Subcutaneous abdominal adipose tissue (tissue), 5 donors: ENCODE data around the gene S100A1.
A peak's percentile ranks its signal among the peaks of the same experiment; 100 is the strongest.
"Not testable (repeated sequence)": the region's sequence is repeated elsewhere in the genome, so short reads cannot be mapped to it uniquely, and the experiment has no call there.

Source experiments
- H3K27ac ChIP-seq: one replicate; pipeline ENCODE4 v1.7.0; 2013; ENCODE audit warnings: low read depth, mild to moderate bottlenecking, inconsistent platforms, low read length, moderate library complexity
- H3K27me3 ChIP-seq, 5 donors: one replicate each; pipeline ENCODE4 v1.7.0; 2013; ENCODE audit warnings: low read length in 5 of 5, inconsistent platforms in 1 of 5; ENCODE audit not compliant: control insufficient read depth in 5 of 5, insufficient read depth in 4 of 5
- H3K36me3 ChIP-seq, 5 donors: one replicate each; pipeline ENCODE4 v1.7.0; 2013; ENCODE audit warnings: low read length in 5 of 5; ENCODE audit not compliant: control insufficient read depth in 5 of 5, insufficient read depth in 5 of 5
- H3K4me1 ChIP-seq, 5 donors: one replicate each; pipeline ENCODE4 v1.7.0; 2013; ENCODE audit warnings: low read length in 5 of 5, mild to moderate bottlenecking in 3 of 5, moderate library complexity in 1 of 5; ENCODE audit not compliant: control insufficient read depth in 5 of 5, insufficient read depth in 5 of 5
- H3K4me3 ChIP-seq, 5 donors: one replicate each; pipeline ENCODE4 v1.7.0; 2013; ENCODE audit warnings: low read length in 5 of 5, low read depth in 1 of 5
- H3K9ac ChIP-seq, 5 donors: one replicate each; pipeline ENCODE4 v1.7.0; 2013; ENCODE audit warnings: low read length in 5 of 5, mild to moderate bottlenecking in 4 of 5, moderate library complexity in 3 of 5
- H3K9me3 ChIP-seq, 5 donors: one replicate each; pipeline ENCODE4 v1.7.0; 2013; ENCODE audit warnings: low read length in 5 of 5; ENCODE audit not compliant: control insufficient read depth in 5 of 5
- donor health status: healthy.
- donor health status: healthy.
- donor health status: healthy.
- donor health status: healthy.
- donor health status: healthy.

The S100A1 gene

GRCh38 chr1:153671628-153672353, 43.6 kb downstream of the S100A1 start:
- H3K36me3 ChIP-seq, result peaks cover 11 to 25% (median 24%) of the 10 kb centered on the region in 5 donors
- H3K4me1 ChIP-seq, result peaks cover 2 to 20% (median 18%) of the 10 kb centered on the region in 5 donors
- H3K27me3 ChIP-seq, H3K9me3 ChIP-seq: not testable (repeated sequence)
- H3K9ac ChIP-seq, result peak overlapping the region in 4 of 5 donors; percentile 47 to 72 (median 67)
- H3K27ac ChIP-seq, result peak overlapping the region; percentile 71
- peak overlapping the region; percentile 64 to 83 (median 69) for H3K4me3 ChIP-seq

DNA sequence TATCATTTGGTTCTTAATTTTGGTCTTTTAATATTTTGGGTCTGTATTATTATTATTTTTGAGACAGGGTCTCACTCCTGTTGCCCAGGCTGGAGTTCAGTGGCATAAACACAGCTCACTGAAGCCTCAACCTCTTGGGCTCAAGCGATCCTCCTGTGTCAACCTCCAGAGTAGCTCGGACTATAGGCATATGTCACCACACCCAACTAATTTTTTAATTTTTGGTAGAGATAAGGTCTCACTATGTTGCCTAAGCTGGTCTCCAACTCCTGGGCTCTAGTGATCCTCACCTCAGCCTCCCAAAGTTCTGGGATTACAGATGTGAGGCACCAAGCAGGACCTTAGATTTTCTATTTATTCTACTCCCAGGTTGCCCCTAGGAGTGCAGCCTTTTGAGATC, 45.3 kb downstream of the S100A1 start:
- H3K9ac ChIP-seq, result no peak overlapping the region
- no peak overlapping the region for H3K27ac ChIP-seq
- H3K9me3 ChIP-seq, result no peaks in the 10 kb centered on the region
- peaks cover 0 to 8% (median 7%) of the 10 kb centered on the region in 5 donors for H3K36me3 ChIP-seq
- peaks cover 8 to 32% (median 28%) of the 10 kb centered on the region in 5 donors for H3K4me1 ChIP-seq
- no peaks in the 10 kb centered on the region for H3K27me3 ChIP-seq
- no peak overlapping the region for H3K4me3 ChIP-seq

DNA sequence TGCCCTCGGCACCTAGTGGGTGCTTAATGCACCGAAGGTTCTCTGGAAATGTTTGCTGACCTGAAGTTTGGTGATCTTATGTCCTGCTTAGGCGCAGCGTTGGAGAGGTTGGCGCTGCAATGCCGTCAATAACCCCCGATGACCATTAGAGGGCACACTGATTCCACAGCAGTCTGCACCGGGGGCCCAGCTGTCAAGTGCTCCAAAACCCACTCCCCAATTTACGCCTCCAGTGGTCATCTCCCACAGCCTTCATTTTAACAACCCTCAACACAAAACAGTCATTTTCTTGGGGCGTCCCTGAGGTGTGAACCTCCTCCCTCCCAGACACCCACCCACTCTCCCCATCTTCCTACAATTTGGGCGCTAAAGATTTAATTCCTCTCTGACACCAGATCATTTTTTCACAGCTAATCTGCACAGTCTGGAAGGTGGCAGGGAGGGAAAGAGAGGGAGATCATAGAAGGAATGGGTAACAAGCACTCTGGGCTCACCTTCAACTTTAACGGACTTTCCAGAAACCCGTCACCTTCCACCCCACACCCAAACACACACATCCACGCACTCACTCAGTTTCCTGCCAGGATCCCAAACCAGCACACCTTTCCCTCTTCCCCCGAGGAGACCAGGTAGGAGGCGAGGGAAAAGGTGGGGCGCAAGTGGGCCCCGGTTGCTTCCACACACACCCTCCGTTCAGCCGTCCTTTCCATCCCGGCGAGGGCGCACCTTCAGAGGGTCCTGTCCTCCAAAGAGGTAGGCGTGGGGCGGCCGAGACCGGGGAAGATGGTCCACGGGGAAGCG, 49.7 kb downstream of the S100A1 start:
- H3K27me3 ChIP-seq, result no peaks in the 10 kb centered on the region
- peaks cover 0 to 21% (median 19%) of the 10 kb centered on the region in 5 donors for H3K36me3 ChIP-seq
- H3K27ac ChIP-seq, result peak overlapping the region; percentile 81
- peak overlapping the region; percentile 80 to 89 (median 82) for H3K4me3 ChIP-seq
- H3K9ac ChIP-seq, result peak overlapping the region; percentile 66 to 87 (median 79)
- H3K9me3 ChIP-seq, result no peaks in the 10 kb centered on the region
- peaks cover 6 to 40% (median 34%) of the 10 kb centered on the region in 5 donors for H3K4me1 ChIP-seq

DNA sequence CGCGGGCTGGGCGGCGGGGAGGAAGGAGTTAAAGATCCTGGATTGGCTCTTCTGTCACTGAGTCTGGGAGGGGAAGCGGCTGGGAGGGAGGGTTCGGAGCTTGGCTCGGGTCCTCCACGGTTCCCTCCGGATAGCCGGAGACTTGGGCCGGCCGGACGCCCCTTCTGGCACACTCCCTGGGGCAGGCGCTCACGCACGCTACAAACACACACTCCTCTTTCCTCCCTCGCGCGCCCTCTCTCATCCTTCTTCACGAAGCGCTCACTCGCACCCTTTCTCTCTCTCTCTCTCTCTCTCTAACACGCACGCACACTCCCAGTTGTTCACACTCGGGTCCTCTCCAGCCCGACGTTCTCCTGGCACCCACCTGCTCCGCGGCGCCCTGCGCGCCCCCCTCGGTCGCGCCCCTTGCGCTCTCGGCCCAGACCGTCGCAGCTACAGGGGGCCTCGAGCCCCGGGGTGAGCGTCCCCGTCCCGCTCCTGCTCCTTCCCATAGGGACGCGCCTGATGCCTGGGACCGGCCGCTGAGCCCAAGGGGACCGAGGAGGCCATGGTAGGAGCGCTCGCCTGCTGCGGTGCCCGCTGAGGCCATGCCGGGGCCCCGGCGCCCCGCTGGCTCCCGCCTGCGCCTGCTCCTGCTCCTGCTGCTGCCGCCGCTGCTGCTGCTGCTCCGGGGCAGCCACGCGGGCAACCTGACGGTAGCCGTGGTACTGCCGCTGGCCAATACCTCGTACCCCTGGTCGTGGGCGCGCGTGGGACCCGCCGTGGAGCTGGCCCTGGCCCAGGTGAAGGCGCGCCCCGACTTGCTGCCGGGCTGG, 50.5 kb downstream of the S100A1 start, which contains the start of gene NPR1:
Gene NPR1, plus strand, starts transcription at position 170 of the 818 bp plus-strand sequence. Its CDS starts 421 bp downstream, at position 591.
- Histone ChIP-seq H3K4me3 (peak within 1 kb of the TSS; percentile 80 to 89 (median 82)), H3K9ac (peak within 1 kb of the TSS; percentile 68 to 87 (median 79)), H3K9me3 (no peaks in the 10 kb centered on the region), H3K4me1 (peaks cover 6 to 45% (median 35%) of the 10 kb centered on the region in 5 donors), H3K36me3 (peaks cover 0 to 27% (median 26%) of the 10 kb centered on the region in 5 donors), H3K27ac (peak within 1 kb of the TSS; percentile 81), H3K27me3 (no peaks in the 10 kb centered on the region)

DNA sequence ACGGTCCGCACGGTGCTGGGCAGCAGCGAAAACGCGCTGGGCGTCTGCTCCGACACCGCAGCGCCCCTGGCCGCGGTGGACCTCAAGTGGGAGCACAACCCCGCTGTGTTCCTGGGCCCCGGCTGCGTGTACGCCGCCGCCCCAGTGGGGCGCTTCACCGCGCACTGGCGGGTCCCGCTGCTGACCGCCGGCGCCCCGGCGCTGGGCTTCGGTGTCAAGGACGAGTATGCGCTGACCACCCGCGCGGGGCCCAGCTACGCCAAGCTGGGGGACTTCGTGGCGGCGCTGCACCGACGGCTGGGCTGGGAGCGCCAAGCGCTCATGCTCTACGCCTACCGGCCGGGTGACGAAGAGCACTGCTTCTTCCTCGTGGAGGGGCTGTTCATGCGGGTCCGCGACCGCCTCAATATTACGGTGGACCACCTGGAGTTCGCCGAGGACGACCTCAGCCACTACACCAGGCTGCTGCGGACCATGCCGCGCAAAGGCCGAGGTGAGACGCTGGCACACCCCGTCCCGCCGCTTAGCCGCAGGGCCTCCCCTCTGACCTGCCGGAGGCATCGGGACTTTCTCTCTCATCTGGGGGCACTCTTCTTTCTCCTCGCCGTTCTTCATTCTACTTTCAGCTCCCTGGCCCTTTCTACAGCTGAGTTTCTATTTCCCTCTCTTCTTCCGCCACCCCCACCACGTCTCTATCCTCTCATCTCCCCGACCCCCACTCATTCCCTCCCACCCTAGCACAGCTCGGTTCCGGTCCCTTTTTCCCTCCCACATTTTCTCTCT, 51.3 kb downstream of the S100A1 start:
- Histone ChIP-seq H3K27me3 (no peaks in the 10 kb centered on the region), H3K4me1 (peaks cover 6 to 50% (median 39%) of the 10 kb centered on the region in 5 donors), H3K36me3 (peaks cover 0 to 31% (median 30%) of the 10 kb centered on the region in 5 donors), H3K9me3 (no peaks in the 10 kb centered on the region), H3K4me3 (peak overlapping the region; percentile 66 to 89 (median 82)), H3K27ac (peak overlapping the region; percentile 81), H3K9ac (peak overlapping the region; percentile 2 to 87 (median 68))

- Histone ChIP-seq H3K27me3 (no peaks in the 10 kb centered on the region), H3K36me3 (peaks cover 0 to 36% (median 35%) of the 10 kb centered on the region in 5 donors), H3K9me3 (no peaks in the 10 kb centered on the region), H3K4me1 (peaks cover 6 to 50% (median 39%) of the 10 kb centered on the region in 5 donors), H3K27ac (peak overlapping the region; percentile 81), H3K4me3 (peak overlapping the region; percentile 66 to 89 (median 82)), H3K9ac (peak overlapping the region; percentile 2 to 87 (median 68))
These were observed 51.8 kb downstream of the S100A1 start for GRCh38 chr1:153680120-153680403.
